Stimulated activated CD8-positive, alpha-beta memory T cell treated with anti-CD3 and anti-CD28 coated beads, Interleukin-15, amount 100 ng/mL, for 48 hours (primary cell): ENCODE results near the gene XPR1.

Source experiments
- DNase-seq, 2 donors: peaks; one replicate each; pipeline ENCODE4 v3.0.0-alpha.2; 2020; ENCODE audit warnings: low read depth in 2 of 2

Gene XPR1

GRCh38 chr1:180631766-180632325 lies at the start of gene XPR1:
XPR1 (plus strand) TSS chr1:180632022; CDS start chr1:180632202, 180 bp downstream.
- peak; percentile 95 for DNase-seq

GRCh38 chr1:180584869-180585268 lies 47.0 kb upstream of the XPR1 start:
- DNase-seq = no peak

GRCh38 chr1:180585994-180586359 lies 45.8 kb upstream of the XPR1 start:
- DNase-seq = no peak

GRCh38 chr1:180586671-180587155 lies 45.1 kb upstream of the XPR1 start:
- DNase-seq = no peak

DNA sequence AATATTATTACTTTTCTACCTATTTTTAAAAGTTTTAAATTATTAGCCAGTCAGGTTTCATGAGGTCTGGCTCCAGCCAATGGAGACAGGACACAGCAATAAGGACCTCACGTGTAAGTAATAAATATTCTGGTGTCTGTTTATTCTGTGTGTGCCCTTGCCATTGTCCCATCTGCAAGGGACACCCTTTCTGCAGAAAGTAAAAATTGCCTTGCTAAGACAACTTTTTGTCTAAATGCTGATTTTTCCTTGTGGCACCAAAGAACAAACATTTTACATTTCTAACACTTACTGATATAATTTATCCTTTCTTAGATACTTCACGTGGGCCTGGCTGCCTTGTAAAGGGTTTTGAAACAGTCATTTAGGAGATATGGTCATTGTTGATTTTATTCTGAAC lies 43.7 kb upstream of the XPR1 start:
- DNase-seq = no peak

DNA sequence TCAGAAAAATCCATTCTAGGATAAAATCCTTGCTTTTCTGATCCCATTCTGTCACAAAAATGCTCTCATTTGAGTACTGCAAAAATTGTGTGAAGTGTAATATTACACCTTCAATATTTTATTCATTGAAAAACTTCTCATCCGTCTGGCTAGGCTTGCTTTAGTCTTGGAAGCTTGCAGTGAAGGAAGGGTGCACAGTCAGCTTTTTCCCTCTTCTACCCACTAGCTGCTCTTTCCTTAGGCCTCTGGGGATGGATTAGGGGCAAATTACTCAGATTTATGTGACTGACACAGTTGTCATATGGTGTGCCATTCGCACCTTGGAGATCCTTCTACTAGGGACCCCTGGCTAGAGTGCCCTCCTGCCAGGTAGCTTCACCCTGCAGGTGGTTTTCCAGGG lies 40.9 kb upstream of the XPR1 start:
- DNase-seq = no peak

DNA sequence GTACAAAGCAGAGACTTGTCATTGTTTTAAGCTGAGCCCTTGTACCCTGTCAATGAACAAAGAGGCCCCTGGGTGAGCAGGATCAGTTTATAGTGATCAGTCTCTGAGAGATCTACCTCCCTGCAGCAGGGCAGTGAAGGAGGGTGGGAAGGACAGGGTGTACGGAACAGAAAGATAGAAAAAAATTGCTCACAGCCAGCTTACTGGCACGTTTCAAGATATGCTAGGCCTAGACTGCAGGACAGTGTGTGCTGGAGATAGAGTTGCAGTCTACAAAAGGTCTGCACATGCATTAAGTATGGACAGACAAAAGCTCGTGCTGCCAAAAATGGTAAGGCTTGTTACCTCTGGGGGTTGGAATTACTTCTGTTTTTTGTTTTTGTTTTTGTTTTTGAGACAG lies 38.4 kb upstream of the XPR1 start:
- no peak for DNase-seq

GRCh38 chr1:180594723-180595122 lies 37.1 kb upstream of the XPR1 start:
- no peak for DNase-seq

- no peak for DNase-seq
Measured at GRCh38 chr1:180595966-180596365, 35.9 kb upstream of the XPR1 start.

DNA sequence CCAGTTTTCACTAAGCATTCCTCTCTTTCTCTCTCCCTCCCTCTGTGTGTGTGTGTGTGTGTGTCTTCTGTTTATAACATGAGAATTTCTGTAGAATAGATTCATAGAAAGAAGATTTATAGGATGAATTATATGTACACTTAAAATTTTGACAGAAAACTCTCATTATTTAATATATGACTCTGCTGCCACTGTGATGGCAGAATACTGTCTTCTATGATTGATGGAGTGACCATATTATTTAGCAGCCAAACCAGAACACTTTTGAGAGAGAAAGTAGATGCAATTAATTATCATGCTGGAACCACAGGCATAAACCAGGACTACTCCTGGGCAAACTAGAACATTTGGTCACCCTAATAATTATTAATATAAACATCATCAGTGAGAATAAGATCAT lies 34.3 kb upstream of the XPR1 start:
- no peak for DNase-seq

GRCh38 chr1:180598333-180598974 lies 33.4 kb upstream of the XPR1 start:
- no peak for DNase-seq

DNA sequence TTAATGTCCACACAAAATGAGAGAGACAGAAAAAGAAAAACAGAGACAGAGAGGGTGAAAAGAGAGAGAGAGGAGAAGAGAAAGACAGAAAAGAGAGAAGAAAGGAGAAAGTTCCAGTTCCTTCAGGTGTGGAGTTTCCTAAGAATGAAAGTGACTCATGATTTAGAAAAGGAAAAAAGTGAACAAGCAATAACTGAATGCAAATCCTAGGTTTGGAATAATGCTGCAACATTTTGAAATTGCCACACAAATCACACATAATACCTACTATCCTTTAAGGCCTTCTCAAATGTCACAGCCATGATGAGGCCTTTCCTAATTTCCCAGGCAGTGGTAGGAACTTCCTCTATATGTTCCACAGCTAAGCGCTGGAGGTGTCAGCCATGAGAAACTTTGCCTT lies 31.5 kb upstream of the XPR1 start:
- DNase-seq = no peak

GRCh38 chr1:180601512-180601911 lies 30.3 kb upstream of the XPR1 start:
- DNase-seq = no peak

DNA sequence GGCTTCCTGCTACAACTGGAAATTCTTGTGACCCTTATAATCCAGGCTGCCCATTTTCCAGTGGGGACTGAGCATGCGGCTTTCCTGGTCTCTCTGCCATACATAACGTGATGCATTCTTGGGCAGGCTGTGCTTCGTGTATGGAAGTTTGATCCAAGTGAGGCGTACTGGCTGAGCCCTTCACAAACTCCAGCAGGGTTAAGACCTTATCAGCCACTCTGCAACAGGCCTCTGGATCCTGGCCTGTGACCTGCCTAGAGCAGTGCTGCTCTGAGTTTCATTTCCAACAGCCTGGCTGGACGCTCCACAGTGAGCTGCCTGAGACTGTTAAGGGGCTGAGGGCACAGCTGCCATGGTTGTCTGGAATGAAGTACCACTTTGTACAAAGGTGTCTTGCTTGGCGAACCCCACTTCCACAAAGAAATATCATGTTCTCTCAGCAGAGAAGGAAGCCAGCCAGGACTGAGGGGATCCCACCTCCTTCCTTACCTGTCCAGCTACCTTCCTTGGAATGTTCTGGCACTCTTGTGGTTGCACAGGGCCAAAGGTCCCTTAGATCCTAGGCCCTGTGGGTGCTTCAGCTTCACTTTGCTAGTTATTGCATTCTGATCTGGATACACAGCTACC lies 28.5 kb upstream of the XPR1 start:
- no peak for DNase-seq

GRCh38 chr1:180603850-180604226 lies 28.0 kb upstream of the XPR1 start:
- no peak for DNase-seq

- no peak for DNase-seq
Measured at GRCh38 chr1:180606155-180606554, 25.7 kb upstream of the XPR1 start.

- no peak for DNase-seq
Measured at GRCh38 chr1:180609643-180610555, 21.9 kb upstream of the XPR1 start.

DNA sequence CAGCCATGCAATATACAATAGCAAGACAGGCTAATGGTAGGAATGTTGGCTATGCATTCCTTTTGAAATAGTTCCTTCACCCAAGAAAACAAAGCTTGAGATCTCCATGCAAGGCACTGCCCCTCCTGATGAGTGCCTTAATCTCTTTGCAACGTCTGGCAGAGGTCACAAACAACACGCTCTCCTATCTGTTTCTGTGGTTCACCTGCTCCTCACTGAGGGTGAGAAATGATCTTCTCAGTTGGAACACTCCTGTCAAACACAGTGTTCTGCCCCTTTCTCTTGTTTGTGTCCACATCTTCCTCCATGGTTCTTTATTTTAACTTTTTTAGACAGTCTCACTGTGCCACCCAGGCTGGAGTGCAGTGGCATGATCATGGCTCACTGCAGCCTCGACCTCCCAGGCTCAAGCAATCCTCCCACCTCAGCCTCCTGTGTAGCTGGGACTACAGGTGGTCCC lies 21.2 kb upstream of the XPR1 start:
- DNase-seq = no peak

DNA sequence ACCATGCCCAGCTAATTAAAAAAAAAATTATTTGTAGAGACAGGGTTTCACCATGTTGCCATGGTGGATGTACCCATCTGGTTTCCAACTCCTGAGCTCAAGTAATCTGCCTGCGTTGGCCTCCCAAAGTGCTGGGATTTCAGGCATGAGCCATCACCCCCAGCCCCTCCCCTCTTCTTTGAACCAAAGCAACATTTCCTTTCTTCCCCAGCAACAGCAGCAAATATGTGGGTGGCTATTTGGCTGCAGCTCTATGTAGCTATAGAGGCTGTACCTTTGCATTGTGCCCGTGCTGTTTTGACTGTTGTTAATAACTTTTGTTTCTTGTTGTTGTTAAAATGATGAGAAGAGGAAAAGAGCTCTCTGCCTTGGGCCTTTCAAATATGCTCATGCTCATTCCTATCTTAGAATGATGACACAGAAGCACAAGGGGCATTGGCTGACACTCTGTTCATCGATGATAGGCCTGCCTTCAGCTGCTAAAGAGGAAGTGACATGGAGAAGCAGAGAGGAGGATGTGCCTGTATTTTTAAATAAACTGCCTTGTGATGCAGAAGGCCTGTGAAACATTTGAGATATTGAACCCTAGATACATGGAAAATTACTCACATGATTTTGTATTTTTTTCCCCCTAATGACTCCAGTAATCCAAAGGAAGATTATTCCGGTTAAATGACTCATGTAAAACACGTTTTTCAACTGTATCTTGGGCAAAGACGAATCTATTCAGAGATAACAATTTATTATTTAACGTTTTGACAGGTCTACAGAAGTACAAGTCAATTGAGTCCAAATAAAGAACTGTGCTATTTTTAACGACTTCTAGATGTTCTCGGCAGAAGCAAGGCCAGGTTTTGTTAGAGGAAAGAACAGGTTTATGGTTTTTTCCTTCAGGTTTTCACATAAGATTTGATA lies 20.5 kb upstream of the XPR1 start:
- no peak for DNase-seq

DNA sequence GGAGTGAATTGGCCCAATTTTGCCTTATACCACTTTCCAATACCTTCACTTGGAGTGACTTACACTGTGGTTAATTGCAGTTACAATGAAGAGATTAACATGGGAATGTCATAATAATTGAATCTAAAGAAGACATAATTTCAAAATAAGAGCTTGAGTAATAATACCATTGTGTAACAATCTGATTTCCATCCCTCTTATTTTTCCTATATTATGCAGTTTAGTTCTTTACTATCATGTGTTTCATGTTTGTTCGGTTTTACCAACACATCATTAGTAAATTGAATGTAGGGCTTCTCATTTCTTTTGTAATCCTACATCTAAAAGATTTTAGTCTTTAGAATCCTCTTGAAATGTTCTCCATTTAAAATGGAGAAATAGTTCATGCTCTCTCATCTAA lies 19.2 kb upstream of the XPR1 start:
- no peak for DNase-seq

- DNase-seq = no peak
Measured at GRCh38 chr1:180614730-180615129, 17.1 kb upstream of the XPR1 start.
